Osteocyte (in vitro differentiated cells): ENCODE data around the gene CCDC188. TPM values are rescaled to one million over a fixed set of nuclear protein-coding genes. Genes with fewer than 3 reads are reported as not detected.

Experiments
- DNase-seq: peaks from one replicate; pipeline ENCODE4 v3.0.0; 2021; ENCODE audit warnings: mixed read lengths; ENCODE audit not compliant: unreplicated experiment; ENCODE audit errors: extremely low spot score
- H3K27ac Mint-ChIP-seq: one replicate; pipeline ENCODE4 v1.8.0; 2021; ENCODE audit warnings: mild to moderate bottlenecking, mixed read lengths; ENCODE audit not compliant: unreplicated experiment
- H3K27me3 Mint-ChIP-seq: one replicate; pipeline ENCODE4 v1.8.0; 2021; ENCODE audit warnings: mixed read lengths; ENCODE audit not compliant: unreplicated experiment
- H3K36me3 Mint-ChIP-seq: one replicate; pipeline ENCODE4 v1.8.0; 2021; ENCODE audit warnings: mixed read lengths; ENCODE audit not compliant: unreplicated experiment
- H3K4me1 Mint-ChIP-seq: one replicate; pipeline ENCODE4 v1.8.0; 2021; ENCODE audit warnings: mixed read lengths; ENCODE audit not compliant: unreplicated experiment
- H3K4me3 Mint-ChIP-seq: one replicate; pipeline ENCODE4 v1.8.0; 2021; ENCODE audit warnings: mild to moderate bottlenecking, moderate library complexity, mixed read lengths; ENCODE audit not compliant: unreplicated experiment
- H3K9me3 Mint-ChIP-seq: one replicate; pipeline ENCODE4 v1.8.0; 2021; ENCODE audit warnings: mixed read lengths; ENCODE audit not compliant: unreplicated experiment
- total RNA-seq: library from RNA; stranded (reverse); gene quantifications from 2 replicates; pipeline ENCODE4 v1.2.1, GENCODE V29; 2021
- TF ChIP-seq, protein P1 (sequence below): fragments of 200-600 bp; sonication (generic); IDR thresholded peaks from 2 replicates; pipeline ENCODE4 v1.5.0; 2021; ENCODE audit warnings: antibody characterized with exemption, mild to moderate bottlenecking, moderate library complexity

CCDC188 gene
- total RNA-seq, 1 donor from 2014 or later = 0.56 TPM

GRCh38 chr22:20151276-20151588 is 377 bp upstream of the CCDC188 start:
- H3K27me3 Mint-ChIP-seq = no peaks in the 10 kb centered on the region
- H3K36me3 Mint-ChIP-seq = no peaks in the 10 kb centered on the region
- peaks cover 9% of the 10 kb centered on the region for H3K4me1 Mint-ChIP-seq
- no peak for DNase-seq
- H3K27ac Mint-ChIP-seq = peak overlapping the region; percentile 14
- no peaks in the 10 kb centered on the region for H3K9me3 Mint-ChIP-seq
- no peak overlapping the region for H3K4me3 Mint-ChIP-seq
- TF ChIP-seq, protein P1, sequence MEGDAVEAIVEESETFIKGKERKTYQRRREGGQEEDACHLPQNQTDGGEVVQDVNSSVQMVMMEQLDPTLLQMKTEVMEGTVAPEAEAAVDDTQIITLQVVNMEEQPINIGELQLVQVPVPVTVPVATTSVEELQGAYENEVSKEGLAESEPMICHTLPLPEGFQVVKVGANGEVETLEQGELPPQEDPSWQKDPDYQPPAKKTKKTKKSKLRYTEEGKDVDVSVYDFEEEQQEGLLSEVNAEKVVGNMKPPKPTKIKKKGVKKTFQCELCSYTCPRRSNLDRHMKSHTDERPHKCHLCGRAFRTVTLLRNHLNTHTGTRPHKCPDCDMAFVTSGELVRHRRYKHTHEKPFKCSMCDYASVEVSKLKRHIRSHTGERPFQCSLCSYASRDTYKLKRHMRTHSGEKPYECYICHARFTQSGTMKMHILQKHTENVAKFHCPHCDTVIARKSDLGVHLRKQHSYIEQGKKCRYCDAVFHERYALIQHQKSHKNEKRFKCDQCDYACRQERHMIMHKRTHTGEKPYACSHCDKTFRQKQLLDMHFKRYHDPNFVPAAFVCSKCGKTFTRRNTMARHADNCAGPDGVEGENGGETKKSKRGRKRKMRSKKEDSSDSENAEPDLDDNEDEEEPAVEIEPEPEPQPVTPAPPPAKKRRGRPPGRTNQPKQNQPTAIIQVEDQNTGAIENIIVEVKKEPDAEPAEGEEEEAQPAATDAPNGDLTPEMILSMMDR = no peak

GRCh38 chr22:20149257-20150250 is 1.3 kb downstream of the CCDC188 start:
- Mint-ChIP-seq H3K4me3 (no peak overlapping the region), H3K4me1 (peaks cover 7% of the 10 kb centered on the region), H3K27ac (no peak overlapping the region), H3K36me3 (no peaks in the 10 kb centered on the region), H3K9me3 (no peaks in the 10 kb centered on the region), H3K27me3 (no peaks in the 10 kb centered on the region)
- DNase-seq = no peak
- TF ChIP-seq, protein P1 = no peak

DNA sequence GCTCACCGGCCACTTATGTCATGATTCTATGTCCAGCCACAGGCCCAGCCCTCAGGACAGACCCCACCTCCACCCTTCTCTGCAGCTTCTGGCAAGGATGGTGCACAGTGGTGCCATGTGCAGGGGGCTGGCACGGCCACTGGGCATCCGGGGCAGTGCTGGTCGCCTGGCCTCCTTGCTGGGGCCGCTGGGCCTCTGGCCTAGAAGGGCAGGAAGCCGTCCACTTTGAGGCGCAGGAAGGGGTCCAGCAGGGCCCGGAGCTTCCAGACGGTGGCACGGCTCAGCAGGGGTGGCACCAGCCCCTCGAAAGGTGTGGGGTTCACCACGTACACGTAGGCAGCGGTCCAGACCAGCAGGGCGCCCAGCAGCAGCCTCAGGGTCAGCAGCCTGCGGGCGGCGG is 2.4 kb downstream of the CCDC188 start:
- Mint-ChIP-seq H3K4me3 (no peak overlapping the region), H3K27me3 (no peaks in the 10 kb centered on the region), H3K27ac (no peak overlapping the region), H3K9me3 (no peaks in the 10 kb centered on the region), H3K36me3 (peaks cover 2% of the 10 kb centered on the region), H3K4me1 (no peaks in the 10 kb centered on the region)
- TF ChIP-seq, protein P1 = no peak
- no peak for DNase-seq

- Mint-ChIP-seq H3K4me1 (no peaks in the 10 kb centered on the region), H3K36me3 (peaks cover 2% of the 10 kb centered on the region), H3K4me3 (no peak overlapping the region), H3K9me3 (no peaks in the 10 kb centered on the region), H3K27ac (no peak overlapping the region), H3K27me3 (no peaks in the 10 kb centered on the region)
- TF ChIP-seq, protein P1 = no peak
- DNase-seq = no peak
Observed at GRCh38 chr22:20147237-20147988, 3.4 kb downstream of the CCDC188 start.

DNA sequence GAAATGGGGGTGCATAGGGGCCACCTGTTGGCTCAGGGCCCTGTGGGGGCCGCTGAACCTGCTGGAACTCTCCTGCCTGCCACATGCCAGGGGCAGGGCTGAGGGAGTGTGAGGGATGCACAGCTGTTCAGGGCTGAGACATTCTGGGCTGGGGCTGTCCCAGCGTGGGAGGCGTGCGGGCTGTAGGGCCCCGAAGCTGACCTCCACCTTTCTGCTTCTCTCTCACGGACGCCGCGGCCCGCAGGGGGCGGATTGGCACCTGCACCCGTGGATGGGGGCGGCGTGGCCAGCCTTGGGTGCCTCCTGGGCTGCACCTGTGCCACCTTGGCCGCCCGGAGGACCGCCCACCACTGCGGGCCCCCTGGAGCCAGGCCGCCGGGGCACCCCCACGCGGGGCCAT is 4.1 kb downstream of the CCDC188 start:
- H3K9me3 Mint-ChIP-seq = no peaks in the 10 kb centered on the region
- peaks cover 2% of the 10 kb centered on the region for H3K36me3 Mint-ChIP-seq
- DNase-seq = no peak
- no peak overlapping the region for H3K27ac Mint-ChIP-seq
- peaks cover 4% of the 10 kb centered on the region for H3K4me1 Mint-ChIP-seq
- no peaks in the 10 kb centered on the region for H3K27me3 Mint-ChIP-seq
- TF ChIP-seq, protein P1 = no peak
- H3K4me3 Mint-ChIP-seq = no peak overlapping the region
